DND-41 (cell line): Measurements from ENCODE around the gene SCRN1.

Source experiments
- ATAC-seq: fragments of 200-7000 bp; cut with Tn5 transposase; 3 replicates; pipeline ENCODE4 v1.9.1; 2021; ENCODE audit warnings: low read depth; ENCODE audit not compliant: insufficient read depth
- DNase-seq: peaks from one replicate; pipeline ENCODE4 v3.0.0-alpha.2; 2020
- H2AFZ ChIP-seq: 2 replicates; pipeline ENCODE4 v1.6.0; 2012; ENCODE audit warnings: low read depth, low read length
- H3K27ac ChIP-seq: 2 replicates; pipeline ENCODE4 v1.5.1; 2012; ENCODE audit warnings: low read length, inconsistent platforms
- H3K27me3 ChIP-seq: fragments of 200-600 bp; sonication (generic); 2 replicates; pipeline ENCODE4 v1.6.0; 2012; ENCODE audit warnings: low read length, mild to moderate bottlenecking, inconsistent platforms; ENCODE audit not compliant: insufficient read depth, poor library complexity
- H3K36me3 ChIP-seq: 2 replicates; pipeline ENCODE4 v1.5.1; 2012; ENCODE audit warnings: low read length, inconsistent platforms; ENCODE audit not compliant: insufficient read depth
- H3K4me1 ChIP-seq: 2 replicates; pipeline ENCODE4 v1.5.1; 2012; ENCODE audit warnings: mild to moderate bottlenecking, low read length; ENCODE audit not compliant: insufficient read depth
- H3K4me2 ChIP-seq: 2 replicates; pipeline ENCODE4 v1.6.0; 2012; ENCODE audit warnings: mild to moderate bottlenecking, moderate library complexity, low read length, inconsistent platforms; ENCODE audit not compliant: insufficient read depth
- H3K4me3 ChIP-seq, 2 experiments: fragments of 200-600 bp in 1 of 2; shearing (Covaris generic) in 1 of 2; 2 replicates each; pipeline ENCODE4 v1.5.1; 2012 to 2016; ENCODE audit warnings: inconsistent platforms in 2 of 2, low read length in 2 of 2, mild to moderate bottlenecking in 2 of 2, low read depth in 1 of 2, moderate library complexity in 1 of 2
- H3K79me2 ChIP-seq: 2 replicates; pipeline ENCODE4 v1.6.0; 2012; ENCODE audit warnings: low read length, inconsistent platforms; ENCODE audit not compliant: insufficient read depth
- H3K9ac ChIP-seq: 2 replicates; pipeline ENCODE4 v1.6.0; 2012; ENCODE audit warnings: low read depth, mild to moderate bottlenecking, inconsistent platforms, low read length, moderate library complexity
- H3K9me3 ChIP-seq: 2 replicates; pipeline ENCODE4 v1.5.1; 2012; ENCODE audit warnings: low read length, moderate library complexity, mild to moderate bottlenecking, inconsistent platforms; ENCODE audit not compliant: insufficient read depth, severe bottlenecking
- H4K20me1 ChIP-seq: 2 replicates; pipeline ENCODE4 v1.6.0; 2012; ENCODE audit warnings: low read length; ENCODE audit not compliant: insufficient read depth
- EZH2 ChIP-seq: IDR thresholded peaks from 3 replicates; pipeline ENCODE4 v1.6.1; 2012; ENCODE audit warnings: borderline replicate concordance, low read depth, mild to moderate bottlenecking, moderate library complexity, low read length, inconsistent platforms; ENCODE audit not compliant: severe bottlenecking
- TF ChIP-seq, protein P1 (sequence below): IDR thresholded peaks from 2 replicates; pipeline ENCODE4 v1.5.1; 2012; ENCODE audit warnings: borderline replicate concordance, low read length, moderate library complexity, mild to moderate bottlenecking; ENCODE audit not compliant: poor library complexity, severe bottlenecking; ENCODE audit errors: extremely low read depth

Gene SCRN1

GRCh38 chr7:29919790-29920189 lies 69.8 kb downstream of the SCRN1 start:
- Histone ChIP-seq H3K36me3 (no peaks in the 10 kb centered on the region), H3K4me2 (no peak overlapping the region), H2AFZ (no peak overlapping the region), H3K27me3 (peaks cover 4% of the 10 kb centered on the region), H3K4me3 (no peak overlapping the region), H4K20me1 (0 out of 2 replicates have a peak, but pooled peaks cover 3% of the 10 kb centered on the region), H3K79me2 (no peaks in the 10 kb centered on the region), H3K4me1 (no peaks in the 10 kb centered on the region), H3K9ac (no peak overlapping the region), H3K9me3 (no peaks in the 10 kb centered on the region), H3K27ac (no peak overlapping the region)
- DNase-seq (no peak), ATAC-seq (no peak)
- TF ChIP-seq, protein P1, sequence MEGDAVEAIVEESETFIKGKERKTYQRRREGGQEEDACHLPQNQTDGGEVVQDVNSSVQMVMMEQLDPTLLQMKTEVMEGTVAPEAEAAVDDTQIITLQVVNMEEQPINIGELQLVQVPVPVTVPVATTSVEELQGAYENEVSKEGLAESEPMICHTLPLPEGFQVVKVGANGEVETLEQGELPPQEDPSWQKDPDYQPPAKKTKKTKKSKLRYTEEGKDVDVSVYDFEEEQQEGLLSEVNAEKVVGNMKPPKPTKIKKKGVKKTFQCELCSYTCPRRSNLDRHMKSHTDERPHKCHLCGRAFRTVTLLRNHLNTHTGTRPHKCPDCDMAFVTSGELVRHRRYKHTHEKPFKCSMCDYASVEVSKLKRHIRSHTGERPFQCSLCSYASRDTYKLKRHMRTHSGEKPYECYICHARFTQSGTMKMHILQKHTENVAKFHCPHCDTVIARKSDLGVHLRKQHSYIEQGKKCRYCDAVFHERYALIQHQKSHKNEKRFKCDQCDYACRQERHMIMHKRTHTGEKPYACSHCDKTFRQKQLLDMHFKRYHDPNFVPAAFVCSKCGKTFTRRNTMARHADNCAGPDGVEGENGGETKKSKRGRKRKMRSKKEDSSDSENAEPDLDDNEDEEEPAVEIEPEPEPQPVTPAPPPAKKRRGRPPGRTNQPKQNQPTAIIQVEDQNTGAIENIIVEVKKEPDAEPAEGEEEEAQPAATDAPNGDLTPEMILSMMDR, result no peak
- TF ChIP-seq EZH2, result no peak

DNA sequence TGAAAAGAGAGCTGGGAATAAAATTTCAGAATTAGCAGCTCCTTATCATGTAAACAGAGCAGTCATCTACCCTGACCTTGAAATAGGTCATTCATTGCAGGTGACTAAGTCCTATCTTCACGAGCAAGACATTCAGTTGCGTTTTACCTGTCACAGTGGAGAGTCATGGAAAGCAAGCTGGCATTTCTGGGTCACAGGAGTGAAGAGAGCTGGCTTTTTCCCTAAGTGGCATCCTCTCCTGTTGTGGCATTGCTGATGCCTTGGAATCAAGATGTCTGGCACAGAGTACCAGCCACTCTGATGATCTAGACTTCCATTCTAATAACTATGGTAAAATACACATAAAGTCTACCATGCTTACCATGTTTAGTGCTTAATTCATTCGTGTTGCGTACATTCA lies 70.8 kb downstream of the SCRN1 start:
- Histone ChIP-seq H3K9me3 (no peaks in the 10 kb centered on the region), H3K4me2 (no peak overlapping the region), H4K20me1 (0 out of 2 replicates have a peak, but pooled peaks cover 3% of the 10 kb centered on the region), H3K27me3 (peaks cover 4% of the 10 kb centered on the region), H3K27ac (no peak overlapping the region), H3K36me3 (no peaks in the 10 kb centered on the region), H3K79me2 (no peaks in the 10 kb centered on the region), H3K9ac (no peak overlapping the region), H2AFZ (no peak overlapping the region), H3K4me1 (no peaks in the 10 kb centered on the region), H3K4me3 (no peak overlapping the region)
- DNase-seq (no peak), ATAC-seq (no peak)
- TF ChIP-seq EZH2, result no peak
- TF ChIP-seq, protein P1, result no peak

DNA sequence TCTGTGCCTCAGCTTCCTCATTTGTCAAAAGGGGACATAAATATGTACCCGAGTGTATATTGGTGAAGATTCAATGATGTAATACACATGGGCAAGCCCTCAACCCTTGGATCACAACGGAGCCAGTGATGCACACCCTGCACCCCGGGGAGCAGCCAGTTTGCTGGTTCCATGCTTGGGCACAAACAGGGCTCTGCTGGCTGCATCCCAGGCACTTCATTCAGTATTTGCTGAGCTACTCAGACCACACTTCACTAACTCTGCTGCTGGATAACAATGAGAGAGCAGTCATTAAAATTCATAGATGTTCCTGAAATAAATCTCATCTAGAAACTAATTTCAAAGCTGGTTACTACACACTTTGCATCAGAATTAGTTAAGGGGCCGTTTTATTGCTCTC lies 72.0 kb downstream of the SCRN1 start:
- Histone ChIP-seq H3K4me2 (no peak overlapping the region), H3K27ac (no peak overlapping the region), H3K36me3 (no peaks in the 10 kb centered on the region), H3K9ac (no peak overlapping the region), H2AFZ (no peak overlapping the region), H3K79me2 (no peaks in the 10 kb centered on the region), H3K9me3 (no peaks in the 10 kb centered on the region), H3K4me1 (no peaks in the 10 kb centered on the region), H3K27me3 (peaks cover 4% of the 10 kb centered on the region), H3K4me3 (no peak overlapping the region), H4K20me1 (0 out of 2 replicates have a peak, but pooled peaks cover 3% of the 10 kb centered on the region)
- ATAC-seq, result no peak
- DNase-seq, result no peak
- TF ChIP-seq EZH2, result no peak
- TF ChIP-seq, protein P1, result no peak

DNA sequence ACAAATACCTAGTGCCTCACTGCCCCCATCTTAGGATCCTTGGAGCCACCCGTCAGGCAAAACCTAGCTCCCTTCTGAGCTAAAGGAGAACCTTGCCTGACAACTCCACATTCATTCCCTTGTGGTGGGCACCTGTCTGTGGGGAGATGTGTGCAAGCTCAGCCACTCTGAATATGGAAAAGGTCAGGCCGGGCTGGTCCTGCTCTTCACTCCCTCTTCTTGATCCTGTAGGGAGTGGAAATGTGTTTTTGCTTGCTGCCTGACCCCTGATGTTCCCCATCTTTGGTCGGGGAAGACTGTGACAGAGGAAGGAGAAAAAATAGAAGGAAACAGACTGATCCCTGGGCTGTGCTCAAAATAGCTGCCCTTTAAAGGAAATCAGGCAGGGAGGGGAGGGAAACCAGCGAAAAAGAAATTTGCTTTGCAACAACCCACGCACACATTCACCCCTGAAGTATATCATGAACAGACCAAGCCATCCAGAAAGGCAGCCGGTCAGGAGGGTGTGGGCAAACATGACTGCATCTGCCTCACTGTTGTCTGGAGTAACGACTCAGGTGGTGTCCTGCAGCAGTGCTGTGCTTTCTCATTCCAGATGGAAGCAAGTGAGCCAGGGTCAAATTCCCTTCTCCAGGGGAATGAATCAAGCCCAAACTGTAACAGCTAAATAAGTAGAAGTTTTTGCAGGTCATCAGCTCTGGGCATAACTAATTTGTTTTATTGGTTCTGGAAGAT lies 74.0 kb downstream of the SCRN1 start:
- Histone ChIP-seq H3K9me3 (no peaks in the 10 kb centered on the region), H3K4me1 (no peaks in the 10 kb centered on the region), H3K27me3 (peaks cover 4% of the 10 kb centered on the region), H3K4me2 (no peak overlapping the region), H3K79me2 (no peaks in the 10 kb centered on the region), H3K4me3 (no peak overlapping the region), H3K9ac (no peak overlapping the region), H2AFZ (no peak overlapping the region), H3K36me3 (no peaks in the 10 kb centered on the region), H4K20me1 (no peaks in the 10 kb centered on the region), H3K27ac (no peak overlapping the region)
- TF ChIP-seq, protein P1, result no peak
- no peak for TF ChIP-seq EZH2
- ATAC-seq (no peak), DNase-seq (no peak)
